SU-DHL-6 (cell line): ENCODE results near the gene HOXA7.
A peak's percentile ranks its signal among the peaks of the same experiment; 100 is the strongest.

Experiments used
- H2AFZ ChIP-seq: fragments of 200-600 bp; sonication (generic); 2 replicates; pipeline ENCODE4 v1.6.1; 2014; ENCODE audit warnings: low read depth, mild to moderate bottlenecking, moderate library complexity, mixed read lengths, antibody characterized with exemption, low read length; ENCODE audit not compliant: severe bottlenecking
- H3F3A ChIP-seq: fragments of 200-600 bp; shearing (Covaris generic); 2 replicates; pipeline ENCODE4 v1.6.0; 2016; ENCODE audit warnings: antibody characterized with exemption, mild to moderate bottlenecking; ENCODE audit not compliant: insufficient read depth
- H3K27ac ChIP-seq: fragments of 200-600 bp; sonication (generic); 2 replicates; pipeline ENCODE4 v1.5.1; 2016; ENCODE audit warnings: low read depth, mild to moderate bottlenecking, low read length, moderate library complexity, mixed read lengths
- H3K27me3 ChIP-seq: fragments of 200-600 bp; sonication (generic), shearing (Covaris generic); 2 replicates; pipeline ENCODE4 v1.6.0; 2014; ENCODE audit warnings: mild to moderate bottlenecking, low read length
- H3K36me3 ChIP-seq: fragments of 200-600 bp; sonication (generic); 2 replicates; pipeline ENCODE4 v1.6.1; 2014; ENCODE audit warnings: mild to moderate bottlenecking, low read length, mixed read lengths
- H3K4me2 ChIP-seq: fragments of 300-600, 200-600 bp; shearing (Covaris generic), sonication (generic); 2 replicates; pipeline ENCODE4 v1.6.0; 2014; ENCODE audit warnings: low read length, low read depth, mild to moderate bottlenecking; ENCODE audit not compliant: poor library complexity, severe bottlenecking
- H3K4me3 ChIP-seq: fragments of 200-600 bp; sonication (generic); 2 replicates; pipeline ENCODE4 v1.5.1; 2014; ENCODE audit warnings: antibody characterized with exemption, low read length, mild to moderate bottlenecking, mixed read lengths; ENCODE audit not compliant: insufficient read depth, poor library complexity, severe bottlenecking
- H3K79me2 ChIP-seq: fragments of 200-600 bp; sonication (generic); 2 replicates; pipeline ENCODE4 v1.6.1; 2014; ENCODE audit warnings: mild to moderate bottlenecking, low read length, moderate library complexity; ENCODE audit not compliant: insufficient read depth
- H3K9ac ChIP-seq: fragments of 200-600 bp; sonication (generic); 2 replicates; pipeline ENCODE4 v1.7.0; 2014; ENCODE audit warnings: mild to moderate bottlenecking, low read length
- H3K9me2 ChIP-seq: fragments of 200-600 bp; sonication (generic); replicated peaks from 2 replicates; pipeline ENCODE4 v1.6.1; 2014; ENCODE audit warnings: low read length; ENCODE audit not compliant: insufficient read depth
- H3K9me3 ChIP-seq: fragments of 200-600 bp; sonication (generic); 2 replicates; pipeline ENCODE4 v1.6.1; 2014; ENCODE audit warnings: low read length, mixed read lengths; ENCODE audit not compliant: insufficient read depth
- H4K20me1 ChIP-seq: fragments of 200-600 bp; sonication (generic); 2 replicates; pipeline ENCODE4 v1.6.1; 2014; ENCODE audit warnings: low read depth, mild to moderate bottlenecking, antibody characterized with exemption, low read length, moderate library complexity, mixed read lengths
- EZH2phosphoT487 ChIP-seq: fragments of 200-600 bp; sonication (generic), shearing (Covaris generic); conservative IDR thresholded peaks from 2 replicates; pipeline ENCODE4 v1.6.1; 2018; ENCODE audit warnings: mild to moderate bottlenecking, antibody characterized with exemption, low read length, moderate library complexity, mixed read lengths
- TF ChIP-seq, protein P1 (sequence below): fragments of 200-600 bp; sonication (generic); IDR thresholded peaks from one replicate; pipeline ENCODE4 v1.5.1; 2017; ENCODE audit warnings: antibody characterized with exemption, mild to moderate bottlenecking, low read length, moderate library complexity; ENCODE audit not compliant: insufficient read depth, poor library complexity, severe bottlenecking

HOXA7 gene

GRCh38 chr7:27151341-27151930 is 5.0 kb downstream of the HOXA7 start:
- H3K9me3 ChIP-seq = no peaks in the 10 kb centered on the region
- peak overlapping the region; percentile 62 for H3K4me3 ChIP-seq

DNA sequence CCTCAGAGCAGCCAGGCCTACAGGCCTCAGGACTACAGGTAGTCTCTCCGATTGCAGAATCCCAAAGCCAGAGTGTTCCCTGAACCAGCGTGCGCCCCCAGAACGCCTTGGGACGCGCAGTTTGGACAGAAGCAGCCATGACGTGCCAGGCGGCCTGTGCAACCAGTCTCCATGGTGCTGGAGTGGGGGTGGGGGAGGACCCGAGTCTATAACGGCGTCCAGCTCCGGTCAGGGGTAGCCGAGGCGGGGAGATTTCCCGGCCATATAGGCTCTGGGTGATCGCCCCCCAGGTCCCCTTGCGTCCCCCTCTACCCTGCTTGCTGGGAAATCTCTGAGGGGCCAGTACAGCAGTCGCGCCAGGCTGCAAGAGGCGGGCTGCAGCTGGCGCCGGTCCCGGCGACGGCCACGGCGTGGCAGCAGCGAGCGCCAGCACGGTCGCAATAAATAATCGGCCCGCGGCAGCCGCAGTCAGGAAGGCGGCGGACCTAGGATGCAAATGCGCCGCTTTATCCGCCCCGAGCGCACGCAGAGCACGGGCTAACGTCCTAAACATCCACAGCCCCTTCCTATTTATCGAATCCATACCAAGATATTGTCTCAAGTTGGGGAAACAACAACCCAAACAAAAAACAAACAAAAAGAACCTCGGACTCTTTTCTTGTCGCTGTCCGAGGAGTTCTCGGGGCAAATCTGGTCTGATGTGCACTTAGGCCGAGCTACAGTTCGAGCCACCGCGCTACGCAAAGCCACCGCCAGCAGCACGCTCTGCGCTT is 5.7 kb downstream of the HOXA7 start:
- no peaks in the 10 kb centered on the region for H3K9me2 ChIP-seq
- H4K20me1 ChIP-seq = no peaks in the 10 kb centered on the region
- H3K9me3 ChIP-seq = no peaks in the 10 kb centered on the region
- 0 out of 2 replicates have a peak, but pooled peaks cover 4% of the 10 kb centered on the region for H3K36me3 ChIP-seq
- peaks cover 19% of the 10 kb centered on the region; the same call in 1 of the 2 replicates for H3K79me2 ChIP-seq
- H3K27me3 ChIP-seq = no peaks in the 10 kb centered on the region
- H3K9ac ChIP-seq = peak overlapping the region; percentile 75
- TF ChIP-seq, protein P1, sequence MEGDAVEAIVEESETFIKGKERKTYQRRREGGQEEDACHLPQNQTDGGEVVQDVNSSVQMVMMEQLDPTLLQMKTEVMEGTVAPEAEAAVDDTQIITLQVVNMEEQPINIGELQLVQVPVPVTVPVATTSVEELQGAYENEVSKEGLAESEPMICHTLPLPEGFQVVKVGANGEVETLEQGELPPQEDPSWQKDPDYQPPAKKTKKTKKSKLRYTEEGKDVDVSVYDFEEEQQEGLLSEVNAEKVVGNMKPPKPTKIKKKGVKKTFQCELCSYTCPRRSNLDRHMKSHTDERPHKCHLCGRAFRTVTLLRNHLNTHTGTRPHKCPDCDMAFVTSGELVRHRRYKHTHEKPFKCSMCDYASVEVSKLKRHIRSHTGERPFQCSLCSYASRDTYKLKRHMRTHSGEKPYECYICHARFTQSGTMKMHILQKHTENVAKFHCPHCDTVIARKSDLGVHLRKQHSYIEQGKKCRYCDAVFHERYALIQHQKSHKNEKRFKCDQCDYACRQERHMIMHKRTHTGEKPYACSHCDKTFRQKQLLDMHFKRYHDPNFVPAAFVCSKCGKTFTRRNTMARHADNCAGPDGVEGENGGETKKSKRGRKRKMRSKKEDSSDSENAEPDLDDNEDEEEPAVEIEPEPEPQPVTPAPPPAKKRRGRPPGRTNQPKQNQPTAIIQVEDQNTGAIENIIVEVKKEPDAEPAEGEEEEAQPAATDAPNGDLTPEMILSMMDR = peak; percentile 96
- no peak for TF ChIP-seq EZH2phosphoT487
- H3K27ac ChIP-seq = peak overlapping the region; percentile 46
- peak overlapping the region; percentile 62 for H3K4me3 ChIP-seq
- peaks cover 4% of the 10 kb centered on the region; the same call in 1 of the 2 replicates for H3F3A ChIP-seq
- peak overlapping the region; percentile 73 for H3K4me2 ChIP-seq
- H2AFZ ChIP-seq = peak overlapping the region; percentile 93

More at GRCh38 chr7:27151341-27151930, 5.0 kb downstream of the HOXA7 start:
- Histone ChIP-seq H4K20me1 (no peaks in the 10 kb centered on the region), H3F3A (peaks cover 4% of the 10 kb centered on the region; the same call in 1 of the 2 replicates), H3K9me2 (no peaks in the 10 kb centered on the region), H3K79me2 (peaks cover 19% of the 10 kb centered on the region; the same call in 1 of the 2 replicates), H3K4me2 (peak overlapping the region; percentile 73), H3K27ac (no peak overlapping the region), H3K36me3 (0 out of 2 replicates have a peak, but pooled peaks cover 4% of the 10 kb centered on the region), H2AFZ (peak overlapping the region; percentile 93), H3K27me3 (no peaks in the 10 kb centered on the region), H3K9ac (peak overlapping the region; percentile 75)
- no peak for TF ChIP-seq EZH2phosphoT487
- TF ChIP-seq, protein P1 = no peak

DNA sequence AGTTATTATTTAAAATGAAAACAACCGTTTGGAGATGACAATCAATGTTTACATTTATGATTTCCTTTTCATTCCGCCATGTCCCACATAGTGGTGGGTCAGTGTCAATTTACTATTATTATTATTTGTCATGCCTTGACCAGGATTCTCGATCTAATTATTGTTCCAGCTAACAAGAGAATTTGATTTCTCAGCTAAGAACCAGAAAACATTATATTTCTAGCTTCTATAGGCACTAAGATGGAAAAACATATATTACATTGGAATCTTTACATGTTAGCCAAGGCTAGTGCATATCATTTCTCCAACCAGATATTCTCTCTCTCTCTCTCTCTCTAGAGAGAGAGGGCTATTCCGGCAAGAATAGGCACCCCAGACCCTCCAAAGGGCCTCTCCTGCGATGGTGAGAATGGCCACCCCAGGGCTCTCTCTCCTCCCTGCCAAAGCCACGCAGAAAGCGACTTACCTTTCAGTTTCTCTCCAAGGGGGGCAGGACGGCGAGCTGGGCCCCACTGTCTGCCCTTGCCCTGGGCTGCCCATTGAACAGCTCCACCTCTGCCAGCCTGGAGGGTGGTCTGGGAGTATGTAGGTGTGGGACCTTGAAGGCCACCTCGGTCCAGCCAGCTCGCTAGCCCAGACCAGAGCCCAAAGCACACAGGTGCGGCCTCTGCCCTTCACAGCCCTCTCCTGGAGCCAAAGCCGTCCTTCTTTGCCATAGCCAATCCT is 6.5 kb downstream of the HOXA7 start:
- no peaks in the 10 kb centered on the region for H3K9me2 ChIP-seq
- H4K20me1 ChIP-seq = no peaks in the 10 kb centered on the region
- peak overlapping the region; percentile 93 for H2AFZ ChIP-seq
- H3K9ac ChIP-seq = peak overlapping the region; percentile 75
- H3K27me3 ChIP-seq = no peaks in the 10 kb centered on the region
- peaks cover 4% of the 10 kb centered on the region; the same call in 1 of the 2 replicates for H3F3A ChIP-seq
- TF ChIP-seq, protein P1 = no peak
- TF ChIP-seq EZH2phosphoT487 = no peak
- H3K79me2 ChIP-seq = peaks cover 15% of the 10 kb centered on the region; the same call in 1 of the 2 replicates
- peak overlapping the region; percentile 73 for H3K4me2 ChIP-seq
- no peaks in the 10 kb centered on the region for H3K9me3 ChIP-seq
- H3K4me3 ChIP-seq = peak overlapping the region; percentile 62
- H3K27ac ChIP-seq = peak overlapping the region; percentile 46
- H3K36me3 ChIP-seq = 0 out of 2 replicates have a peak, but pooled peaks cover 4% of the 10 kb centered on the region
